Neural cell (in vitro differentiated cells): ENCODE results near the gene PRMT3.

Experiments
- CTCF ChIP-seq: fragments of 450-650 bp; IDR thresholded peaks from 2 replicates; pipeline ENCODE4 v1.5.1; 2014; ENCODE audit warnings: antibody characterized with exemption, mild to moderate bottlenecking, moderate library complexity; ENCODE audit not compliant: poor library complexity, severe bottlenecking
- EP300 ChIP-seq: fragments of 450-650 bp; conservative IDR thresholded peaks from 2 replicates; pipeline ENCODE4 v1.6.1; 2014; ENCODE audit warnings: antibody characterized with exemption, mild to moderate bottlenecking, moderate library complexity; ENCODE audit not compliant: poor library complexity, severe bottlenecking
- EZH2 ChIP-seq: fragments of 200-600, 300-800 bp; shearing (Covaris generic), sonication (generic); IDR thresholded peaks from 2 replicates; pipeline ENCODE4 v1.6.1; 2014; ENCODE audit warnings: antibody characterized with exemption, low read length, borderline replicate concordance, mild to moderate bottlenecking; ENCODE audit not compliant: insufficient read depth, poor library complexity, severe bottlenecking
- POLR2AphosphoS5 ChIP-seq: IDR thresholded peaks from 2 replicates; pipeline ENCODE4 v1.6.1; 2012
- RAD21 ChIP-seq: fragments of 450-650 bp; conservative IDR thresholded peaks from 2 replicates; pipeline ENCODE4 v1.6.1; 2014; ENCODE audit warnings: antibody characterized with exemption, mild to moderate bottlenecking, moderate library complexity
- REST ChIP-seq: IDR thresholded peaks from 2 replicates; pipeline ENCODE4 v1.6.1; 2012; ENCODE audit warnings: borderline replicate concordance

DNA sequence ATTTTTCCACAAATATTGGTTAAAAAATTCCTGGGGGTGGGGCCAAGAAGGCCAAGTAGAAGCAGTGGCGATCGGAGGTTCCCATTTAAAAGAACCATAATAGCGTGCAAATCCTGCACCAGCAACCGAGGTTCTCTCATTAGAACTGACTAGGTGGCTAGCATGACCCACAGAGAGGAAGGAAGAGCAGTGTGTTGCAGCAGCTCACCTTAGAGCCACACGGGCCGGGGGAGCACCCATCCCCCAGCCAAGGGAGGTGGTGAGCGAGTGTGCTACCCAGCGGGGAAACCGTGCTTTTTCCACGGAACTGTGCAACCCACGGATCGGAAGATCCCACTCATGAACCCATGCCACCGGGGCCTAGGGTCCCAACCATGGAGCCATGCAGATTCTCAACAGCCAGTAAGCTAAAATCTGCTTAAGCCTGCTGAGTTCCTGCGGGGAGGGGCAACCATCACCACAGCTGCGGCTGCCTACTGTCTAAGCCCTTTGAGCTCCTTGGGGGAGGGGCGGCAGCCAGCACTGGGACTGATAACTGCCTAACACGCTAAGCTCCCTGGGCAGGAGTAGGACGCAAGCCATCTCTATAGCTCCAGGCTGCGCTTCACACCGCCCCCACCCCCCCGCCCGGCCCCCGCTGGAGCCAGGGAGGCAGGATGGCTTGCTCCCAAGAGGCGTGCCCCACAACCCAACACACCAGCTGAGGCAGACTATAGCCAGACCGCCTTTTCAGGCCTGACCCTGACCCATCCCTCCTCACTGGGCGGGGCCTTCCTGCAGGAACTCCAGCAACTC is 45.0 kb upstream of the PRMT3 start:
- TF ChIP-seq EP300, result no peak
- TF ChIP-seq CTCF, result no peak
- TF ChIP-seq REST, result no peak
- TF ChIP-seq RAD21, result no peak
- TF ChIP-seq POLR2AphosphoS5, result no peak
- TF ChIP-seq EZH2, result no peak
